LNCAP (cell line): Measurements from ENCODE around the gene AATK.

Experiments
- CTCF ChIP-seq: fragments of 450-650 bp; IDR thresholded peaks from 2 replicates; pipeline ENCODE4 v1.5.1; 2017; ENCODE audit warnings: mild to moderate bottlenecking

Gene AATK

GRCh38 chr17:81200201-81200600, 34.2 kb upstream of the AATK start:
- no peak for TF ChIP-seq CTCF

- TF ChIP-seq CTCF: no peak
Observed at GRCh38 chr17:81199482-81199830, 33.4 kb upstream of the AATK start.

GRCh38 chr17:81198826-81199481, 32.9 kb upstream of the AATK start:
- no peak for TF ChIP-seq CTCF

GRCh38 chr17:81197831-81198490, 31.9 kb upstream of the AATK start:
- no peak for TF ChIP-seq CTCF

- no peak for TF ChIP-seq CTCF
Observed at GRCh38 chr17:81197409-81197795, 31.4 kb upstream of the AATK start.

GRCh38 chr17:81196505-81197408, 30.7 kb upstream of the AATK start:
- TF ChIP-seq CTCF: no peak

- no peak for TF ChIP-seq CTCF
Observed at GRCh38 chr17:81195941-81196495, 30.0 kb upstream of the AATK start.
